BJ (cell line): ENCODE data around the gene FUT1. TPM values are rescaled to one million over a fixed set of nuclear protein-coding genes. Genes with fewer than 3 reads are reported as not detected.

ENCODE experiments used
- CTCF ChIA-PET: fragments of 350-600 bp; formaldehyde crosslinking; extraction: SDS; loops from one replicate; lab custom pipeline; 2021; ENCODE audit warnings: antibody characterized with exemption, inconsistent platforms; lab: Yijun Ruan, JAX
- POLR2A ChIA-PET: fragments of 300-600 bp; sonication (Branson Sonifier 250); formaldehyde crosslinking; extraction: SDS; loops from one replicate; lab custom pipeline; 2021; ENCODE audit warnings: antibody characterized with exemption; lab: Charles Lee
- DNase-seq: peaks from one replicate; pipeline ENCODE4 v3.0.0-alpha.2; 2011; ENCODE audit warnings: low read depth
- H3K27me3 ChIP-seq: 2 replicates; pipeline ENCODE4 v1.6.0; 2011; ENCODE audit warnings: low read length; ENCODE audit not compliant: control insufficient read depth, insufficient read depth
- H3K36me3 ChIP-seq: 2 replicates; pipeline ENCODE4 v1.5.1; 2011; ENCODE audit warnings: low read length; ENCODE audit not compliant: control insufficient read depth, insufficient read depth
- H3K4me3 ChIP-seq: 2 replicates; pipeline ENCODE4 v1.5.1; 2011; ENCODE audit warnings: low read depth, mild to moderate bottlenecking, control low read depth, low read length
- polyA plus RNA-seq: library from polyadenylated mRNA; depleted of rRNA; stranded (reverse); fragments of >200 nt; gene quantifications from 2 replicates; pipeline ENCODE4 v1.2.3, GENCODE V29; 2011
- TF ChIP-seq, protein P1 (sequence below): IDR thresholded peaks from 2 replicates; pipeline ENCODE4 v1.5.1; 2011; ENCODE audit warnings: low read depth, mild to moderate bottlenecking, control low read depth, inconsistent platforms, low read length, moderate library complexity; ENCODE audit not compliant: insufficient read depth

The FUT1 gene
- polyA plus RNA-seq, 1 experiment, result 0.37 TPM

DNA sequence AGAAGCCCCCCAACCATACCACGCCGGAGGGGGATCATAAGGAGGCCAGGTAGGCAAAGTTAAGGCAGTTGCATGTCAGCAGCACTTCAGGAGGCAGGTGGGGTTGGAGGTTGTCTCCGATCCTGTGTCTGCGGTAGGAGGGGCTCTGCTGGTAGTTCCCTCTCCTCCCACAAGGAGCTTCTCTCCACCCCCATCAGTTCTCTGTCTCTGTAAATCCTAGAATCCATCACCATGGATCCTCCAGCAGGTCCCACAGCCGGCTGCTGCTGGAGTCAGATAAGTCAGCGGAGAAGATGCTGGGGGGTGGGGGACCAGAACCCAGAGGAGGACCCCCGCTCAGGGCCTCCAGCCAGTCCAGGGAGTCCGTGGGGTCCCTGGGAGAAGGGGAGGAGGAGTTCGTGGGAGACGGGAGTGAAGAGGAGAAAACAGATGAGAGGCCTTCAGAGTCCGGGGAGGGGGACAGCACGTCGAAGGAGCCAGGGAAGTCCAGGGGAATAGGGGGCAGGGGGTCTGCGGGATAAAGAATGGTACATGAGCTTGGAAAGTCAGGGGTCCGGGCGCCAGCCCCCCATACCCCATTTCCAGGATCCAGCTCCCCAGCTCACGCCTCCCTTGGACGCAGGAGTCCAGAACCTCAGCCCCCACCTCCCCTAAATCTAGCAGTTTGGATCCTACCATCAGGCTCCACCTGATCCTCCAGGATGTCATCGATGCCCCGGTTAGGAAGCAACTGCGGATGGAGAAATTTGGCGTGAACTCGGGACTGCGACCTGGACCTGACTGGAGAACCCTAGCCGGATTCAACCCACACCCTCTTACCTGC lies 39.2 kb downstream of the FUT1 start:
- CTCF ChIA-PET, result interaction anchor here (0.8 to 4.4 kb wide), 8 partner anchors 11 to 75 kb away, joined by 3 to 22 read pairs (median 4); partner anchors contain the start of genes CA11 and FUT2
- DNase-seq, result no peak
- TF ChIP-seq, protein P1, sequence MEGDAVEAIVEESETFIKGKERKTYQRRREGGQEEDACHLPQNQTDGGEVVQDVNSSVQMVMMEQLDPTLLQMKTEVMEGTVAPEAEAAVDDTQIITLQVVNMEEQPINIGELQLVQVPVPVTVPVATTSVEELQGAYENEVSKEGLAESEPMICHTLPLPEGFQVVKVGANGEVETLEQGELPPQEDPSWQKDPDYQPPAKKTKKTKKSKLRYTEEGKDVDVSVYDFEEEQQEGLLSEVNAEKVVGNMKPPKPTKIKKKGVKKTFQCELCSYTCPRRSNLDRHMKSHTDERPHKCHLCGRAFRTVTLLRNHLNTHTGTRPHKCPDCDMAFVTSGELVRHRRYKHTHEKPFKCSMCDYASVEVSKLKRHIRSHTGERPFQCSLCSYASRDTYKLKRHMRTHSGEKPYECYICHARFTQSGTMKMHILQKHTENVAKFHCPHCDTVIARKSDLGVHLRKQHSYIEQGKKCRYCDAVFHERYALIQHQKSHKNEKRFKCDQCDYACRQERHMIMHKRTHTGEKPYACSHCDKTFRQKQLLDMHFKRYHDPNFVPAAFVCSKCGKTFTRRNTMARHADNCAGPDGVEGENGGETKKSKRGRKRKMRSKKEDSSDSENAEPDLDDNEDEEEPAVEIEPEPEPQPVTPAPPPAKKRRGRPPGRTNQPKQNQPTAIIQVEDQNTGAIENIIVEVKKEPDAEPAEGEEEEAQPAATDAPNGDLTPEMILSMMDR, result peak; percentile 36
- POLR2A ChIA-PET, result no interaction called here
- no peaks in the 10 kb centered on the region for H3K27me3 ChIP-seq
- H3K36me3 ChIP-seq, result no peaks in the 10 kb centered on the region
- H3K4me3 ChIP-seq, result peak overlapping the region; percentile 70

DNA sequence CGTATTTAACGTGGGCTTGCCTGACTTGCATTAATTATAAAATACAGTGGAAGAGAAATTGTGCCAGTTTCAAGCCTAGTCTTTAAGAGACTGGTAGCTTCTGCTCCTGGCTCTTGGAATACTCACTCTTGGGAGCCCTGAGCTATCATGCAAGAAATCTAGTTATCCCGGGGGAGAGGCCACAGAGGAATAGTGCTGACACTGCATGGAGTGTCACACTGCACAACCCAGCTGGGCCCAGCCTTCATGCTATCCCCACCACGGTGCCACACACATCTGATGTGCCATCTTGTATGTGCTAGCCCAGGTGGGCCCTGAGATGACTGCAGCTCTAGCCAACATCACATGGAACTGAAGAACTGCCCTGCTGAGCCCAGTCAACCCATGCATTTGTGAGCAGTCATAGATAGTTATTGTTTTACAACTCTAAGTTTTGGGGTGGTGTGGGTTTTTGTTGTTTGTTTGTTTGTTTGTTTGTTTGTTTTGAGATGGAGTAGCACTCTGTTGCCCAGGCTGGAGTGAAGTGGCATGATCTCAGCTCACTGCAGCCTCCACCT lies 41.3 kb downstream of the FUT1 start:
- no peak for DNase-seq
- Histone ChIP-seq H3K27me3 (no peaks in the 10 kb centered on the region; the same call in 1 of the 2 replicates), H3K36me3 (no peaks in the 10 kb centered on the region), H3K4me3 (no peak overlapping the region)
- CTCF ChIA-PET, result interaction anchor here (4.4 kb wide), 1 partner anchor 36 kb away, joined by 22 read pairs; no protein-coding TSS in a partner anchor
- TF ChIP-seq, protein P1, result no peak
- POLR2A ChIA-PET, result no interaction called here

- Histone ChIP-seq H3K27me3 (no peaks in the 10 kb centered on the region; the same call in 1 of the 2 replicates), H3K4me3 (no peak overlapping the region), H3K36me3 (no peaks in the 10 kb centered on the region; the same call in 1 of the 2 replicates)
- POLR2A ChIA-PET, result no interaction called here
- CTCF ChIA-PET, result no interaction called here
- DNase-seq, result no peak
- TF ChIP-seq, protein P1, result no peak
Observed at GRCh38 chr19:48708471-48708870, 44.0 kb downstream of the FUT1 start.

DNA sequence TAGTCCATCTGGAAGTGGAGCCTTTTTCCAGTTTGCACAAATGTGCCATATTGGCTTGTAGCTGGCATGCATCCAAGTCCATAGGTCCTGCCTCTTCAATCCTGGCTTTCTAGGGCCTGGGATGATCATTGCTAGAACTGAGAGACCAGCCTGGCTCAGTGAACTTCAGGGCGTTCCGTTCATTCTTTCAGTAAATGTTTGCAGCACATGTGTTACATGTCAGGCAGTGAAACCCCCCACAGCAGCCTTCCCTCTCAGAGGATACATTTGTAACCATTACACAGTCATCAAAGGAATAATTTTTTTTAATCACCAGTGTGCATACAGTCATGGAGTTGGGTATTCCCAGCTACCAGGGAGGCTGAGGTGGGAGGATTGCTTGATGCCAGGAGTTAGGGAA lies 47.0 kb downstream of the FUT1 start:
- TF ChIP-seq, protein P1, result no peak
- ChIA-PET POLR2A (no interaction called here), CTCF (no interaction called here)
- Histone ChIP-seq H3K4me3 (no peak overlapping the region), H3K27me3 (no peaks in the 10 kb centered on the region; the same call in 1 of the 2 replicates), H3K36me3 (no peaks in the 10 kb centered on the region; the same call in 1 of the 2 replicates)
- no peak for DNase-seq

GRCh38 chr19:48703316-48703715 lies 49.1 kb downstream of the FUT1 start:
- ChIA-PET CTCF (no interaction called here), POLR2A (no interaction called here)
- Histone ChIP-seq H3K36me3 (no peaks in the 10 kb centered on the region; the same call in 1 of the 2 replicates), H3K4me3 (no peak overlapping the region), H3K27me3 (no peaks in the 10 kb centered on the region; the same call in 1 of the 2 replicates)
- DNase-seq, result no peak
- TF ChIP-seq, protein P1, result no peak
